Neutrophil (primary cell): Measurements from ENCODE around the gene RNF186.
"Not testable (repeated sequence)": the region's sequence is repeated elsewhere in the genome, so short reads cannot be mapped to it uniquely, and the experiment has no call there.

Experiments
- H3K27ac ChIP-seq: fragments of 200-600 bp; sonication (generic); 2 replicates; pipeline ENCODE4 v1.5.1; 2016; ENCODE audit warnings: mild to moderate bottlenecking, moderate library complexity
- H3K27me3 ChIP-seq: fragments of 200-600 bp; sonication (generic); 2 replicates; pipeline ENCODE4 v1.6.0; 2016; ENCODE audit warnings: mild to moderate bottlenecking
- H3K36me3 ChIP-seq: fragments of 200-600 bp; sonication (generic); 2 replicates; pipeline ENCODE4 v1.5.1; 2017
- H3K4me1 ChIP-seq, 2 experiments: fragments of 200-600 bp in 1 of 2; sonication (generic) in 1 of 2; 1 replicate in 1 of 2; 2 replicates in 1 of 2; pipeline versions ENCODE4 v1.5.1 to v1.6.1; 2013 to 2016; ENCODE audit warnings: low read depth in 1 of 2, low read length in 1 of 2, mild to moderate bottlenecking in 1 of 2, moderate library complexity in 1 of 2; ENCODE audit not compliant: control insufficient read depth in 1 of 2, insufficient read depth in 1 of 2
- H3K4me3 ChIP-seq, 2 experiments: fragments of 200-600 bp in 1 of 2; sonication (generic) in 1 of 2; 1 replicate in 1 of 2; 2 replicates in 1 of 2; pipeline ENCODE4 v1.5.1; 2013 to 2016; ENCODE audit warnings: low read depth in 1 of 2, low read length in 1 of 2, mild to moderate bottlenecking in 1 of 2, moderate library complexity in 1 of 2
- H3K9me3 ChIP-seq: fragments of 200-600 bp; sonication (generic); 2 replicates; pipeline ENCODE4 v1.5.1; 2016
- TF ChIP-seq, protein P1 (sequence below): fragments of 200-600 bp; sonication (generic); IDR thresholded peaks from 2 replicates; pipeline ENCODE4 v1.5.1; 2016; ENCODE audit warnings: antibody characterized with exemption

Gene RNF186

GRCh38 chr1:19860418-19860817 lies 45.3 kb upstream of the RNF186 start:
- Histone ChIP-seq H3K27ac (no peak overlapping the region), H3K4me3 (no peak overlapping the region), H3K27me3 (peaks cover 30% of the 10 kb centered on the region), H3K36me3 (no peaks in the 10 kb centered on the region), H3K4me1 (no peaks in the 10 kb centered on the region), H3K9me3 (no peaks in the 10 kb centered on the region)
- TF ChIP-seq, protein P1, sequence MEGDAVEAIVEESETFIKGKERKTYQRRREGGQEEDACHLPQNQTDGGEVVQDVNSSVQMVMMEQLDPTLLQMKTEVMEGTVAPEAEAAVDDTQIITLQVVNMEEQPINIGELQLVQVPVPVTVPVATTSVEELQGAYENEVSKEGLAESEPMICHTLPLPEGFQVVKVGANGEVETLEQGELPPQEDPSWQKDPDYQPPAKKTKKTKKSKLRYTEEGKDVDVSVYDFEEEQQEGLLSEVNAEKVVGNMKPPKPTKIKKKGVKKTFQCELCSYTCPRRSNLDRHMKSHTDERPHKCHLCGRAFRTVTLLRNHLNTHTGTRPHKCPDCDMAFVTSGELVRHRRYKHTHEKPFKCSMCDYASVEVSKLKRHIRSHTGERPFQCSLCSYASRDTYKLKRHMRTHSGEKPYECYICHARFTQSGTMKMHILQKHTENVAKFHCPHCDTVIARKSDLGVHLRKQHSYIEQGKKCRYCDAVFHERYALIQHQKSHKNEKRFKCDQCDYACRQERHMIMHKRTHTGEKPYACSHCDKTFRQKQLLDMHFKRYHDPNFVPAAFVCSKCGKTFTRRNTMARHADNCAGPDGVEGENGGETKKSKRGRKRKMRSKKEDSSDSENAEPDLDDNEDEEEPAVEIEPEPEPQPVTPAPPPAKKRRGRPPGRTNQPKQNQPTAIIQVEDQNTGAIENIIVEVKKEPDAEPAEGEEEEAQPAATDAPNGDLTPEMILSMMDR = no peak

DNA sequence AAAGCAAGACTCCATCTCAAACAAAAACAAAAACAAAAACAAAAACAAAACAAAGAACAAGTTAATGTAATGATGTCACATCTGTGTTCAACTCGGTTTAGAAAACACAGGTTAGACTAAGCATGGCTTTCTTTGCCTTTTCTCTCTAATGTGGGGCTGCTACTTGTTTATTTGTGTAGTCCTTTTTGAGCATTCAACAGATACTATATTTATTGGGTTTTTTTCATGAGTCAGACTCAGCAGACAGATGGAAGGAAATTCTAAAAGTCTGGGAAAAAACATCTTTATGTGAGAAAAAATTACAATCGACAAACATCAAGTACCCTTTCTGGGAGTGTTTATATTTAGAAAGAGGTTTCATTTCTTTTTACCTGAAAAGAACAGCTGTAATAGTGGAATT lies 44.8 kb upstream of the RNF186 start:
- H3K36me3 ChIP-seq = no peaks in the 10 kb centered on the region
- no peak overlapping the region for H3K27ac ChIP-seq
- H3K4me1 ChIP-seq = no peaks in the 10 kb centered on the region
- H3K27me3 ChIP-seq = peaks cover 30% of the 10 kb centered on the region
- H3K4me3 ChIP-seq = no peak overlapping the region
- no peaks in the 10 kb centered on the region for H3K9me3 ChIP-seq
- TF ChIP-seq, protein P1 = no peak

DNA sequence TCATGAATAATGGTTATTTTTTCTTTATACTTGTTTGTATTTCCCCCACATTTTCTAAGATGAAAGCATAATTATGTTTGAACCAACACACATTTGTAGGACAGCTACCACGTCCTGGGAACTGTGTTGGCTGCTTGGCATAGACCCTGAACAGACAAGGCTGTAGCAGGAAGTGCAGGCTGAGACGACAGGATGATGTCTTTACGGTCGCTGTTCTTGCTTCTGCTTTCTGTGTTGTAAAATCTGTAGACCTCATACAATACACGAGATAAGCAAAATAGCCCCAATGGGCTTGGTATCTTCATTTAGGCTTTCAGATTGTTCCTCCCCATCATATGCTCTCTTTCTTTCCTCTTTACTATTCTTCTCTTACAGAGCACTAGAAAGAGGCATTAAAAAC lies 43.8 kb upstream of the RNF186 start:
- TF ChIP-seq, protein P1 = no peak
- peaks cover 34% of the 10 kb centered on the region for H3K27me3 ChIP-seq
- H3K4me1 ChIP-seq = no peaks in the 10 kb centered on the region
- H3K36me3 ChIP-seq = no peaks in the 10 kb centered on the region
- H3K27ac ChIP-seq = no peak overlapping the region
- H3K4me3 ChIP-seq = no peak overlapping the region
- no peaks in the 10 kb centered on the region for H3K9me3 ChIP-seq

DNA sequence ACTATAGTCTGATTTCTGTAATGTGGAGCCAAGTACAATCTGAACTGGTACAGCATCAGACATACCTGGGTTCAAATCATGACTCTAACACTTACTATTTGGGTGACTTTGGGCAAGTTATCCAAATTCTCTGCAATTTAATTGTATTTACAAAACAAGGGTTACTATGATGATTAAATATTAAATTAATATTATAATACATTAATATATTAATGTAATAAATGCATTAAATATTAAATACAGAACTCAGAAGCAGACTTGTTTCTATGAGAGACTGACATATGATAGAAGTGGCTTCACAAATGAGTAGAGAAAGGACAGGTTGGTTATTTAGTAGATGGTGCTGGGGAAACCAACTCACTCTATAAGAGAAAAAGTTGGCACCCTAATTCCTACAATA lies 39.8 kb upstream of the RNF186 start:
- Histone ChIP-seq H3K27me3 (peaks cover 13% of the 10 kb centered on the region), H3K27ac (no peak overlapping the region), H3K4me1 (no peaks in the 10 kb centered on the region), H3K9me3 (no peaks in the 10 kb centered on the region), H3K4me3 (no peak overlapping the region), H3K36me3 (no peaks in the 10 kb centered on the region)
- TF ChIP-seq, protein P1 = no peak

DNA sequence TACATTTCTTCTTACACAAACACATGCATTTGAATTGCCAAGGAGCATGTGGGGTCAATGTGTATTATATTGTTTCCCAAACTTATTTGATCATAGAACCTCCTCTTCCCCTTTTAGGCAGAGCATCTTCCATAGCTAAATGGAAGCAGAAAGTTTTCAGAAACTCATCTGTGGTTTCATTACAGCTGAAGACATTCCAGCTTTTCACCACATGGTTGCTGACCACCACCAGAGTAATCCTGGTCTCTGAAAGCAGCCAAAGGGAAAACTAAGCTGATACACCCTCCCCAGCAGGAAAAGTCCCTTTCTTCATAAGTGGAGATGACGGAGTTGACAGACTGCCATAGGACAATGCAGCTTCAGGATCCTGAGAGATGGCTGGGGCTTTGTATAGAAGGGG lies 37.0 kb upstream of the RNF186 start:
- TF ChIP-seq, protein P1 = no peak
- Histone ChIP-seq H3K27me3 (peaks cover 22% of the 10 kb centered on the region), H3K4me3 (no peak overlapping the region)

DNA sequence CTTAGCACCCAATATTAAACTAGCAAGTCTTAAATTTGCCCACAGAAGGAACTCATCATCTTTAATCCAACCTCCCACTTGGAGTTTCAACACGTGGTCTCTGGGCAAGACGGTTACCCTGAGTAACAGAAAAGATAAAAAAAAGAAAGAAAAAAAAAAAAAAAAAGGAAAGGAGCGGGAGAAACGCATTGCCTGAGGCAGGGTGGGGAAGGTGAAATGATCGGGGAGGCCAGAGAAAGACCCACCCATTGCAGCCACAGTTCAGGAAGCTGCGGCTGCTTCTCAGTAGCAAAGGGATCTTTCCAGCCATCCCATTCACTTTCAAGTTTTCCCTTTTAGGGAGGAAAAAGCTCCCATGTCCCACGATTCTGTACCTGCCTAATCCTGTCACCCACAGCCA lies 35.1 kb upstream of the RNF186 start:
- Histone ChIP-seq H3K27me3 (peaks cover 40% of the 10 kb centered on the region), H3K27ac (no peak overlapping the region)
- TF ChIP-seq, protein P1 = no peak

More for the DNA sequence above, 37.0 kb upstream of the RNF186 start:
- Histone ChIP-seq H3K27ac (no peak overlapping the region), H3K36me3 (no peaks in the 10 kb centered on the region), H3K4me1 (no peaks in the 10 kb centered on the region), H3K9me3 (no peaks in the 10 kb centered on the region)

DNA sequence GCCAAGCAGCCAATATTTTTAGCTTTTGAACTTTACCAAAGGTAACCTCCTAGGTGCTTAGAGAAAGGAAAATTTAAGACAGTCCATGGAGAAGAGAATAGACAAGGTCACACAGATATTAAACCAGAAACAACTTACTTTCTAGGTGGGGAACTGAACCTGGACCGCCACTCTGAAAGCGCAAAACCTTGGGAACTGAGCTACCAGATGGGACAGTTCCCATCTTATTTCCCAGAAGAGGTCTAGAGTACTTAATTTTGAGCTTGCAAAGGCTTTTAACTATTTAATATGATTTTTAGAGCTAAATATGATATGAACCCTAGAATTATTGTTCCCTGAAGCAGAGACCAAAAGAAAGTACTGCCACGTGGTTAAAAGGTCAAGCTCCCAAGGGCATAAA lies 34.2 kb upstream of the RNF186 start:
- H3K4me3 ChIP-seq, H3K9me3 ChIP-seq, H3K4me1 ChIP-seq, H3K36me3 ChIP-seq, H3K27ac ChIP-seq: not testable (repeated sequence)
- peaks cover 47% of the 10 kb centered on the region for H3K27me3 ChIP-seq

More for the DNA sequence above, 35.1 kb upstream of the RNF186 start:
- Histone ChIP-seq H3K36me3 (no peaks in the 10 kb centered on the region), H3K4me1 (no peaks in the 10 kb centered on the region), H3K4me3 (no peak overlapping the region), H3K9me3 (no peaks in the 10 kb centered on the region)

DNA sequence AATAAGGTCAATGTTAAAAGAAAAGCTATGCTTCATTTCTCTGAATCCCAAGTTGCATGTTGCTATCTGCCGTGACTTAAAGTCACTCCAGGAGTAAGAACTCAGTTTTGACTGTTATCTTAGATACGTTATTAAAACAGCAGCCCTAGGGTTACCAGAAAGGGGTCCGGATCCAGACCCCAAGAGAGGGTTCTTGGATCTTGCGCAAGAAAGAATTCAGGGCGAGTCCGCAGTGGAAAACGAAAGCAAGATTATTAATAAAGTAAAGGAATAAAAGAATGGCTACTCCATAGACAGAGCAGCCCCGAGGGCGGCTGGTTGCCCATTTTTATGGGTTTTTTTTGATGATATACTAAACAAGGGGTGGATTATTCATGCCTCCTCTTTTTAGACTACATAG lies 32.3 kb upstream of the RNF186 start:
- H3K27ac ChIP-seq, H3K4me1 ChIP-seq, H3K9me3 ChIP-seq, H3K36me3 ChIP-seq, H3K4me3 ChIP-seq: not testable (repeated sequence)
- peaks cover 57% of the 10 kb centered on the region for H3K27me3 ChIP-seq
